SK-N-SH treated with all-trans-retinoic acid at 6 μM for 48 hours (cell line): Measurements from ENCODE around the gene TOMM5.

ENCODE experiments used
- BACH2 ChIP-seq: fragments of 250-450 bp; sonication (Bioruptor Pico); IDR thresholded peaks from 2 replicates; pipeline ENCODE4 v1.9.0; 2021; ENCODE audit warnings: mild to moderate bottlenecking, borderline replicate concordance
- ESRRG ChIP-seq: fragments of 250-450 bp; sonication (Bioruptor Pico); IDR thresholded peaks from 2 replicates; pipeline ENCODE4 v1.6.1; 2021; ENCODE audit warnings: mild to moderate bottlenecking
- ISL1 ChIP-seq: fragments of 250-450 bp; sonication (Bioruptor Pico); IDR thresholded peaks from 2 replicates; pipeline ENCODE4 v2.1.2; 2022; ENCODE audit warnings: mild to moderate bottlenecking, moderate library complexity
- PATZ1 ChIP-seq: fragments of 250-450 bp; sonication (Bioruptor Pico); IDR thresholded peaks from 2 replicates; pipeline ENCODE4 v1.8.0; 2020; ENCODE audit warnings: mild to moderate bottlenecking, moderate library complexity, borderline replicate concordance
- POU6F1 ChIP-seq: fragments of 250-450 bp; sonication (Bioruptor Pico); IDR thresholded peaks from 2 replicates; pipeline ENCODE4 v1.8.0; 2021; ENCODE audit warnings: low read depth, mild to moderate bottlenecking, moderate library complexity, borderline replicate concordance
- RARB ChIP-seq: fragments of 250-450 bp; sonication (Bioruptor Pico); IDR thresholded peaks from 2 replicates; pipeline ENCODE4 v1.8.0; 2021; ENCODE audit warnings: mild to moderate bottlenecking, moderate library complexity
- ZFP30 ChIP-seq: fragments of 450-650 bp; formaldehyde crosslinking; IDR thresholded peaks from 2 replicates; pipeline ENCODE4 v1.5.0; 2022; ENCODE audit warnings: mild to moderate bottlenecking, moderate library complexity
- ZNF8 ChIP-seq: fragments of 450-650 bp; formaldehyde crosslinking; IDR thresholded peaks from 2 replicates; pipeline ENCODE4 v1.5.0; 2020; ENCODE audit warnings: mild to moderate bottlenecking, moderate library complexity

- TF ChIP-seq POU6F1 (CRISPR knock-in tag) (no peak), BACH2 (no peak), PATZ1 (no peak), ZNF8 (no peak), ESRRG (CRISPR knock-in tag) (no peak), RARB (CRISPR knock-in tag) (no peak), ISL1 (CRISPR knock-in tag) (no peak), ZFP30 (CRISPR knock-in tag) (no peak)
These were observed 47.4 kb upstream of the TOMM5 start for GRCh38 chr9:37639841-37640240.
